ENCODE results near the gene BTF3. TPM values are rescaled to one million over a fixed set of nuclear protein-coding genes. Genes with fewer than 3 reads are reported as not detected.

BTF3 gene
- total and polyA plus RNA-seq, 2 of the 13 experiments (the other 11 are each of a cell fraction or from before 2014, with no cell fraction given), result 557 to 698 TPM

DNA sequence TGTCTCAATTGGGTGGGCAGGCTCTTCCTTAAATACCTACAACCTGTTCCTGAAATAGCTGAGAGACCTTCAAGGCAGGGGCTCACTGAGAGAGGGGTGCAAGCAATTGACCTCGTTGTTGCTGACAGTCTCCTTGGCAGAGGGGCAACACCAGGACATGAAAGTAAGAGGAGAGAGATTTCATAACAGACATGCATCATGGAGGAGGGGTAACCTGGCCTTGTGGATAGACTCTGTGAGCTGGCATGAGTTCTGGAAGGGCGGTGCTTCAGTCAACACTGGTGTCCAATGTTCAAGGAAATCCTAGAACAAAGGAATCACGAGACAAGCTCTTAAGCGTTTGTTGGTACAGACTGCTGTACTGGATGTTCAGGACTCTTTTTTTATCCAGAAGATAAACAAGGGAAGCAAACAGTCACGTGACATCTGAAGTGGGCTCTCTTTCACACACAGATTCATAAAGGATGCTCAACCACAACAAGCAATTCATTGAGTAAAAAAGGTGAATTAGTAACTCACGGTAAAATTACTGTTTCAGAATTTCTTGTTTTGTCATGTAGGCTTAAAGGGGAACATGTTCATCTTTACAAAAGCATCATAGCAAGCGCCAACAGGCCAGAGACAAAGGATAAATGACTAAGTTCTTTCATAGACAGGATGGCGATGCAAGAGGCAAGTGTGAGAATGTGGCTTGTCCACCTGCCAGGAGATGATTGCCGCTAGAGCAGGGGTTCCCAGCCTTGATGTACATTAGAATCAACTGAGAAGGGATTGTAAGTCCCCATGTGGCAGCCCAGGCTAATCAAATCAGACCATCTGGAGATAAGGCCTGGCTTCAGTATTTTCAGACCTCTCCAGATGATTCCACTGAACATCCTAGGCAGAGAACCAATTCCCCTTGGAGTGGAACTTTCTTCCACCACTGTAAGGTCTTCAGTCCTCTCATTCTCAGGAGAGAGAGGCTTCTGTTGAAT, 46.5 kb downstream of the BTF3 start (continued):
- TF ChIP-seq, protein P1, sequence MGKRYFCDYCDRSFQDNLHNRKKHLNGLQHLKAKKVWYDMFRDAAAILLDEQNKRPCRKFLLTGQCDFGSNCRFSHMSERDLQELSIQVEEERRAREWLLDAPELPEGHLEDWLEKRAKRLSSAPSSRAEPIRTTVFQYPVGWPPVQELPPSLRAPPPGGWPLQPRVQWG (CRISPR knock-in tag; IDR thresholded peaks at IDR 0.05; ENCODE audit: borderline replicate concordance, low read depth), result no peak
- TF ChIP-seq ZNF556 (CRISPR knock-in tag; IDR thresholded peaks at IDR 0.05; ENCODE audit: borderline replicate concordance) (peak; percentile 84; the same call in 1 of the 2 replicates), DNMT1 (CRISPR knock-in tag; IDR thresholded peaks at IDR 0.05) (no peak), ADNP (CRISPR knock-in tag; IDR thresholded peaks at IDR 0.05) (no peak), SMYD3 (CRISPR knock-in tag; IDR thresholded peaks at IDR 0.05) (peak; percentile 84; the same call in 1 of the 2 replicates), NRL (CRISPR knock-in tag; IDR thresholded peaks at IDR 0.05; ENCODE audit: borderline replicate concordance) (no peak), DR1 (CRISPR knock-in tag; IDR thresholded peaks at IDR 0.05) (no peak), KLF12 (CRISPR knock-in tag; IDR thresholded peaks at IDR 0.05; ENCODE audit: borderline replicate concordance) (no peak), ETV5 (CRISPR knock-in tag; IDR thresholded peaks at IDR 0.05; ENCODE audit: borderline replicate concordance) (peak; percentile 82), SYNCRIP (IDR thresholded peaks at IDR 0.05; ENCODE audit: insufficient read depth, low read depth, low read length) (no peak), SCMH1 (CRISPR knock-in tag; IDR thresholded peaks at IDR 0.05; ENCODE audit: borderline replicate concordance) (no peak), ETV6 (CRISPR knock-in tag; conservative IDR thresholded peaks at IDR 0.05) (no peak), RFX1 (IDR thresholded peaks at IDR 0.05) (0 out of 2 replicates have a peak, but pooled peaks have one; percentile 10)
- TF ChIP-seq, protein P2, sequence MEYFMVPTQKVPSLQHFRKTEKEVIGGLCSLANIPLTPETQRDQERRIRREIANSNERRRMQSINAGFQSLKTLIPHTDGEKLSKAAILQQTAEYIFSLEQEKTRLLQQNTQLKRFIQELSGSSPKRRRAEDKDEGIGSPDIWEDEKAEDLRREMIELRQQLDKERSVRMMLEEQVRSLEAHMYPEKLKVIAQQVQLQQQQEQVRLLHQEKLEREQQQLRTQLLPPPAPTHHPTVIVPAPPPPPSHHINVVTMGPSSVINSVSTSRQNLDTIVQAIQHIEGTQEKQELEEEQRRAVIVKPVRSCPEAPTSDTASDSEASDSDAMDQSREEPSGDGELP (IDR thresholded peaks at IDR 0.05; ENCODE audit: borderline replicate concordance, low read depth), result peak; percentile 48; the same call in 1 of the 2 replicates
- TF ChIP-seq, protein P3, sequence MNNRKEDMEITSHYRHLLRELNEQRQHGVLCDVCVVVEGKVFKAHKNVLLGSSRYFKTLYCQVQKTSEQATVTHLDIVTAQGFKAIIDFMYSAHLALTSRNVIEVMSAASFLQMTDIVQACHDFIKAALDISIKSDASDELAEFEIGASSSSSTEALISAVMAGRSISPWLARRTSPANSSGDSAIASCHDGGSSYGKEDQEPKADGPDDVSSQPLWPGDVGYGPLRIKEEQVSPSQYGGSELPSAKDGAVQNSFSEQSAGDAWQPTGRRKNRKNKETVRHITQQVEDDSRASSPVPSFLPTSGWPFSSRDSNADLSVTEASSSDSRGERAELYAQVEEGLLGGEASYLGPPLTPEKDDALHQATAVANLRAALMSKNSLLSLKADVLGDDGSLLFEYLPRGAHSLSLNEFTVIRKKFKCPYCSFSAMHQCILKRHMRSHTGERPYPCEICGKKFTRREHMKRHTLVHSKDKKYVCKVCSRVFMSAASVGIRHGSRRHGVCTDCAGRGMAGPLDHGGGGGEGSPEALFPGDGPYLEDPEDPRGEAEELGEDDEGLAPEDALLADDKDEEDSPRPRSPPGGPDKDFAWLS (CRISPR knock-in tag; IDR thresholded peaks at IDR 0.05; ENCODE audit: borderline replicate concordance), result no peak
- TF ChIP-seq, protein P4, sequence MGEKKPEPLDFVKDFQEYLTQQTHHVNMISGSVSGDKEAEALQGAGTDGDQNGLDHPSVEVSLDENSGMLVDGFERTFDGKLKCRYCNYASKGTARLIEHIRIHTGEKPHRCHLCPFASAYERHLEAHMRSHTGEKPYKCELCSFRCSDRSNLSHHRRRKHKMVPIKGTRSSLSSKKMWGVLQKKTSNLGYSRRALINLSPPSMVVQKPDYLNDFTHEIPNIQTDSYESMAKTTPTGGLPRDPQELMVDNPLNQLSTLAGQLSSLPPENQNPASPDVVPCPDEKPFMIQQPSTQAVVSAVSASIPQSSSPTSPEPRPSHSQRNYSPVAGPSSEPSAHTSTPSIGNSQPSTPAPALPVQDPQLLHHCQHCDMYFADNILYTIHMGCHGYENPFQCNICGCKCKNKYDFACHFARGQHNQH (CRISPR knock-in tag; IDR thresholded peaks at IDR 0.05), result peak; percentile 92
- TF ChIP-seq, protein P5, sequence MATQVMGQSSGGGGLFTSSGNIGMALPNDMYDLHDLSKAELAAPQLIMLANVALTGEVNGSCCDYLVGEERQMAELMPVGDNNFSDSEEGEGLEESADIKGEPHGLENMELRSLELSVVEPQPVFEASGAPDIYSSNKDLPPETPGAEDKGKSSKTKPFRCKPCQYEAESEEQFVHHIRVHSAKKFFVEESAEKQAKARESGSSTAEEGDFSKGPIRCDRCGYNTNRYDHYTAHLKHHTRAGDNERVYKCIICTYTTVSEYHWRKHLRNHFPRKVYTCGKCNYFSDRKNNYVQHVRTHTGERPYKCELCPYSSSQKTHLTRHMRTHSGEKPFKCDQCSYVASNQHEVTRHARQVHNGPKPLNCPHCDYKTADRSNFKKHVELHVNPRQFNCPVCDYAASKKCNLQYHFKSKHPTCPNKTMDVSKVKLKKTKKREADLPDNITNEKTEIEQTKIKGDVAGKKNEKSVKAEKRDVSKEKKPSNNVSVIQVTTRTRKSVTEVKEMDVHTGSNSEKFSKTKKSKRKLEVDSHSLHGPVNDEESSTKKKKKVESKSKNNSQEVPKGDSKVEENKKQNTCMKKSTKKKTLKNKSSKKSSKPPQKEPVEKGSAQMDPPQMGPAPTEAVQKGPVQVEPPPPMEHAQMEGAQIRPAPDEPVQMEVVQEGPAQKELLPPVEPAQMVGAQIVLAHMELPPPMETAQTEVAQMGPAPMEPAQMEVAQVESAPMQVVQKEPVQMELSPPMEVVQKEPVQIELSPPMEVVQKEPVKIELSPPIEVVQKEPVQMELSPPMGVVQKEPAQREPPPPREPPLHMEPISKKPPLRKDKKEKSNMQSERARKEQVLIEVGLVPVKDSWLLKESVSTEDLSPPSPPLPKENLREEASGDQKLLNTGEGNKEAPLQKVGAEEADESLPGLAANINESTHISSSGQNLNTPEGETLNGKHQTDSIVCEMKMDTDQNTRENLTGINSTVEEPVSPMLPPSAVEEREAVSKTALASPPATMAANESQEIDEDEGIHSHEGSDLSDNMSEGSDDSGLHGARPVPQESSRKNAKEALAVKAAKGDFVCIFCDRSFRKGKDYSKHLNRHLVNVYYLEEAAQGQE (IDR thresholded peaks at IDR 0.05; ENCODE audit: borderline replicate concordance in 1 of 2, low read depth in 1 of 2, low read length in 2 of 2), result peak in 1 of 2 experiments; percentile 42; a peak in 1 of 4 replicates
- TF ChIP-seq, protein P6, sequence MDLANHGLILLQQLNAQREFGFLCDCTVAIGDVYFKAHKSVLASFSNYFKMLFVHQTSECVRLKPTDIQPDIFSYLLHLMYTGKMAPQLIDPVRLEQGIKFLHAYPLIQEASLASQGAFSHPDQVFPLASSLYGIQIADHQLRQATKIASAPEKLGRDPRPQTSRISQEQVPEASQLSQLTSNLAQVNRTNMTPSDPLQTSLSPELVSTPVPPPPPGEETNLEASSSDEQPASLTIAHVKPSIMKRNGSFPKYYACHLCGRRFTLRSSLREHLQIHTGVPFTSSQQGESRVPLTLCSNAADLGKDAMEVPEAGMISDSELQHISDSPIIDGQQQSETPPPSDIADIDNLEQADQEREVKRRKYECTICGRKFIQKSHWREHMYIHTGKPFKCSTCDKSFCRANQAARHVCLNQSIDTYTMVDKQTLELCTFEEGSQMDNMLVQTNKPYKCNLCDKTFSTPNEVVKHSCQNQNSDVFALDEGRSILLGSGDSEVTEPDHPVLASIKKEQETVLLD (CRISPR knock-in tag; IDR thresholded peaks at IDR 0.05; ENCODE audit: low read depth), result no peak; the same call in 1 of the 2 replicates
